ENCODE results near the gene ZBTB49. TPM values are rescaled to one million over a fixed set of nuclear protein-coding genes. Genes with fewer than 3 reads are reported as not detected.

ZBTB49 gene
- total and polyA plus RNA-seq, 2 donors (not counting 3 experiments of a cell fraction or from before 2014, with no cell fraction given): 3.8 to 5.8 TPM

- no peak for FAIRE-seq
- no peaks in the 10 kb centered on the region for H3K27me3 ChIP-seq (ENCODE audit: control insufficient read depth in 2 of 2, insufficient read depth in 2 of 2, low read length in 2 of 2)
- dilution Hi-C loops (cut with MboI; ENCODE audit: extremely low pct_ligation_motif_present, low sequenced_read_pairs) (no loop called here), intact Hi-C loops (cut with micrococcal nuclease) (no loop called here)
- H3K9me3 ChIP-seq (replicated peaks; ENCODE audit: control insufficient read depth, insufficient read depth, low read length): no peaks in the 10 kb centered on the region
- CTCF ChIA-PET: interaction anchor here (1.1 kb wide), 1 partner anchor 17 kb away, joined by 3 read pairs; no protein-coding TSS in a partner anchor
- TF ChIP-seq MYC (IDR thresholded peaks at IDR 0.05; ENCODE audit: low read depth, low read length) (no peak), GATA2 (IDR thresholded peaks at IDR 0.05; ENCODE audit: insufficient read depth, insufficient read length, low read depth, low read length) (no peak)
- peaks cover 21% of the 10 kb centered on the region in 2 experiments for H3K36me3 ChIP-seq (ENCODE audit: control insufficient read depth in 2 of 2, extremely low read depth in 1 of 2, insufficient read depth in 2 of 2, low read length in 2 of 2)
- no peak overlapping the region for H3K4me3 ChIP-seq (replicated peaks in 1 of 3; ENCODE audit: insufficient read depth in 1 of 3, low read depth in 1 of 3, low read length in 3 of 3)
- no TSS peak for BruUV-seq (replicated peaks)
- no peaks in the 10 kb centered on the region for H3K79me2 ChIP-seq (ENCODE audit: control insufficient read depth, insufficient read depth, low read length)
- H3K4me2 ChIP-seq (ENCODE audit: insufficient read depth, low read length): no peak overlapping the region
- H2AFZ ChIP-seq (ENCODE audit: low read depth, low read length): no peak overlapping the region
- no peaks in the 10 kb centered on the region for H4K20me1 ChIP-seq (replicated peaks; ENCODE audit: control insufficient read depth, extremely low read depth, insufficient read depth, low read length)
- H3K9me1 ChIP-seq (replicated peaks; ENCODE audit: control insufficient read depth, extremely low read depth, insufficient read depth, low read length): no peaks in the 10 kb centered on the region
- H3K9ac ChIP-seq (replicated peaks; ENCODE audit: extremely low read depth, insufficient read depth, low read length): no peak overlapping the region
- H3K4me1 ChIP-seq (ENCODE audit: control insufficient read depth, extremely low read depth, insufficient read depth, low read length): no peaks in the 10 kb centered on the region
- H3K27ac ChIP-seq (ENCODE audit: insufficient read depth, low read depth, low read length): no peak overlapping the region
- POLR2A ChIA-PET: no interaction called here
- no peak for DNase-seq (ENCODE audit: low read depth, low spot score)
Measured at GRCh38 chr4:4277531-4277930, 12.5 kb upstream of the ZBTB49 start.

- H3K9me1 ChIP-seq (replicated peaks; ENCODE audit: control insufficient read depth, extremely low read depth, insufficient read depth, low read length): no peaks in the 10 kb centered on the region
- H3K9ac ChIP-seq (replicated peaks; ENCODE audit: extremely low read depth, insufficient read depth, low read length): no peak overlapping the region
- H3K4me2 ChIP-seq (ENCODE audit: insufficient read depth, low read length): no peak overlapping the region
- no peak overlapping the region for H2AFZ ChIP-seq (ENCODE audit: low read depth, low read length)
- H3K4me3 ChIP-seq (replicated peaks in 1 of 3; ENCODE audit: insufficient read depth in 1 of 3, low read depth in 1 of 3, low read length in 3 of 3): no peak overlapping the region
- DNase-seq (ENCODE audit: low read depth, low spot score): no peak
- no peak overlapping the region for H3K27ac ChIP-seq (ENCODE audit: insufficient read depth, low read depth, low read length)
- H3K27me3 ChIP-seq (ENCODE audit: control insufficient read depth in 2 of 2, insufficient read depth in 2 of 2, low read length in 2 of 2): no peaks in the 10 kb centered on the region
- intact Hi-C loops (cut with micrococcal nuclease): no loop called here
- no peaks in the 10 kb centered on the region for H3K9me3 ChIP-seq (replicated peaks; ENCODE audit: control insufficient read depth, insufficient read depth, low read length)
- POLR2A ChIA-PET: no interaction called here
- peaks cover 16 to 18% of the 10 kb centered on the region in 2 experiments for H3K36me3 ChIP-seq (ENCODE audit: control insufficient read depth in 2 of 2, extremely low read depth in 1 of 2, insufficient read depth in 2 of 2, low read length in 2 of 2)
- BruUV-seq (replicated peaks): no TSS peak
- H3K79me2 ChIP-seq (ENCODE audit: control insufficient read depth, insufficient read depth, low read length): peaks cover 9% of the 10 kb centered on the region
- CTCF ChIA-PET: interaction anchor here (1.0 to 1.1 kb wide), 2 partner anchors 12 to 22 kb away, joined by 3 read pairs; no protein-coding TSS in a partner anchor
- H4K20me1 ChIP-seq (replicated peaks; ENCODE audit: control insufficient read depth, extremely low read depth, insufficient read depth, low read length): no peaks in the 10 kb centered on the region
- dilution Hi-C loops (cut with MboI; ENCODE audit: extremely low pct_ligation_motif_present, low sequenced_read_pairs): no loop called here
- TF ChIP-seq CTCF (IDR thresholded peaks at IDR 0.05; ENCODE audit: extremely low read depth in 1 of 2, insufficient read depth in 1 of 2, low read depth in 1 of 2, low read length in 2 of 2) (no peak), FOS (IDR thresholded peaks at IDR 0.05; ENCODE audit: borderline replicate concordance, insufficient read depth, low read length) (no peak), MYC (IDR thresholded peaks at IDR 0.05; ENCODE audit: low read depth, low read length) (no peak), JUN (IDR thresholded peaks at IDR 0.05; ENCODE audit: borderline replicate concordance, insufficient read depth, insufficient read length, low read depth) (no peak), POLR2A (IDR thresholded peaks at IDR 0.05; ENCODE audit: low read depth, low read length) (no peak), POLR2AphosphoS5 (IDR thresholded peaks at IDR 0.05; ENCODE audit: insufficient read depth, low read depth, low read length) (no peak), MAX (IDR thresholded peaks at IDR 0.05; ENCODE audit: insufficient read depth, insufficient read length) (no peak), EZH2 (IDR thresholded peaks at IDR 0.05; ENCODE audit: borderline replicate concordance, low read depth, low read length, severe bottlenecking) (no peak), GATA2 (IDR thresholded peaks at IDR 0.05; ENCODE audit: insufficient read depth, insufficient read length, low read depth, low read length) (no peak)
- no peak for FAIRE-seq
- H3K4me1 ChIP-seq (ENCODE audit: control insufficient read depth, extremely low read depth, insufficient read depth, low read length): no peaks in the 10 kb centered on the region
Measured at GRCh38 chr4:4281787-4282186, 8.3 kb upstream of the ZBTB49 start.

Data from endothelial cell of umbilical vein (primary cell).